ENCODE results near the gene MEAK7. TPM values are rescaled to one million over a fixed set of nuclear protein-coding genes. Genes with fewer than 3 reads are reported as not detected.

The MEAK7 gene
- total and polyA plus RNA-seq, 3 donors from 2014 or later: 11.2 to 20.0 (median 14.3) TPM

DNA sequence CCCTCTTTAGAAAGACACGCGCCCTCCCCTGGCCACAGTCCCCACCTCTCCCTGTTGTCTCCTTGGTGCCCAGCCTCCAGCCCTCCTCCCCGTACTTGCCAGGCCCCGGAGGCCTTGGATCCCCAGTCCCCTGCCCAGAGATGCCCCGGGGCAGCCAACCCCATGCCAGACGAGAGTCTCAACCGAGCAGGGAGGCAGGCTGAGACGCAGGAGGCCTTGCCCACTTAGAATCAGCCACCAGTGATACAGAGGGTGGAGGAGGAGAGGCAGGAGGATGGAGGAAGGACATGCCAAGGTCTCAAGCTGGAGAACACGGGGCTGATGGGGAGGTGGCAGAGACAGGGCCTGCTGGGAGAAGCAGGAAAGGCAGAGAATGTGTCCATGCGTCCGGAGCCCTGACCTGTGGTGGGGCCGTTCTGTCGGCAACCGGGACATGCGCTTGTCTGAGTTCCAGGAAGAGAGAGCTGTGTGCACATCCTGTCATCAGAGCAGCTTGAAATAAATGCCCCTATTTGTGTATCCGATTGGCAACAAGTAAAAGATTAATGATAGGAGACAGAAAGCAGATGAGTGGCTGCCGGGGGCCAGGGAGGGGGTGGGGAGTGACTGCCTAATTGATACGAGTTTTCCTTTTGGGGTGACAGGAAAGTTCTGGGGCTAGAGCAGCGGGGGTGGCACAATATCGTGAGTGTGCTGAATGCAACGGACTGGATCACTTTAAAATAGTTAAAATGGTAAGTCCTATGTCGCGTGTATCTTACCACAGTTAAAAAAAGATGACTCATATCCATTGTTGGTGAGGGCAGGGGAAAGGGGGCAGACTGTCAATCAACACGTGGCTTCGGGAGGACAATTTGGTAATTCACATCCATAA is 44.7 kb upstream of the MEAK7 start:
- H3K27me3 ChIP-seq: no peaks in the 10 kb centered on the region
- 62 to 70% methylated on average over 25 of the region's 25 CpGs for WGBS, 2 donors
- no peak overlapping the region for H3K27ac ChIP-seq
- DNase-seq: no peak
- no peaks in the 10 kb centered on the region for H3K4me1 ChIP-seq
- no peak overlapping the region for H3K4me3 ChIP-seq
- TF ChIP-seq, protein P1, sequence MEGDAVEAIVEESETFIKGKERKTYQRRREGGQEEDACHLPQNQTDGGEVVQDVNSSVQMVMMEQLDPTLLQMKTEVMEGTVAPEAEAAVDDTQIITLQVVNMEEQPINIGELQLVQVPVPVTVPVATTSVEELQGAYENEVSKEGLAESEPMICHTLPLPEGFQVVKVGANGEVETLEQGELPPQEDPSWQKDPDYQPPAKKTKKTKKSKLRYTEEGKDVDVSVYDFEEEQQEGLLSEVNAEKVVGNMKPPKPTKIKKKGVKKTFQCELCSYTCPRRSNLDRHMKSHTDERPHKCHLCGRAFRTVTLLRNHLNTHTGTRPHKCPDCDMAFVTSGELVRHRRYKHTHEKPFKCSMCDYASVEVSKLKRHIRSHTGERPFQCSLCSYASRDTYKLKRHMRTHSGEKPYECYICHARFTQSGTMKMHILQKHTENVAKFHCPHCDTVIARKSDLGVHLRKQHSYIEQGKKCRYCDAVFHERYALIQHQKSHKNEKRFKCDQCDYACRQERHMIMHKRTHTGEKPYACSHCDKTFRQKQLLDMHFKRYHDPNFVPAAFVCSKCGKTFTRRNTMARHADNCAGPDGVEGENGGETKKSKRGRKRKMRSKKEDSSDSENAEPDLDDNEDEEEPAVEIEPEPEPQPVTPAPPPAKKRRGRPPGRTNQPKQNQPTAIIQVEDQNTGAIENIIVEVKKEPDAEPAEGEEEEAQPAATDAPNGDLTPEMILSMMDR (IDR thresholded peaks at IDR 0.05): no peak
- TF ChIP-seq POLR2A (IDR thresholded peaks at IDR 0.05): no peak
- no peaks in the 10 kb centered on the region for H3K36me3 ChIP-seq (ENCODE audit: low read depth, missing control alignments)
- no peaks in the 10 kb centered on the region for H3K9me3 ChIP-seq
- intact Hi-C loops (cut with DNase I; ENCODE audit: low total_unique reads): no loop called here

DNA sequence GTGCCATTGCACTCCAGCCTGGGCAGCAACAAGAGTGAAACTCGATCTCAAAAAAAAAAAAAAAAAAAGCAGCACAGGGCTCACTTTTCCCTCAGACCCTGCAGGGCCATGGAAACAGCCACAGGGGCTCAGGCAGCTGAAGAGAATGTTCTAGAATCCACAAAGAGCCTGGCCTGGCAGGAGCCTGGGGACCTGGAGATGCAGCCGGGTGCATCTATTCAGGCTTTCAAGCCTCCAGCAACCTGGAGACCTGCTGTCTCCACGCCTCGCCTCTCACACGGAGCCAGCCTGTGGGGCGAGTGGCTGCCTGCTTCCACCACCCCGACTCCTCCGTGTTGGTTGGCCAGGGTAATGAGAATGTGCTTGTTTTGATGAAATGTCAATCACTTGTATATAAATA is 44.0 kb upstream of the MEAK7 start:
- Histone ChIP-seq H3K36me3 (ENCODE audit: low read depth, missing control alignments) (no peaks in the 10 kb centered on the region), H3K27me3 (no peaks in the 10 kb centered on the region), H3K4me3 (no peak overlapping the region), H3K4me1 (no peaks in the 10 kb centered on the region), H3K27ac (no peak overlapping the region), H3K9me3 (no peaks in the 10 kb centered on the region)
- 89 to 94% methylated on average over 8 of the region's 8 CpGs for WGBS, 2 donors
- no peak for TF ChIP-seq POLR2A (IDR thresholded peaks at IDR 0.05)
- TF ChIP-seq, protein P1 (IDR thresholded peaks at IDR 0.05): no peak
- intact Hi-C loops (cut with DNase I; ENCODE audit: low total_unique reads): no loop called here
- DNase-seq: no peak

DNA sequence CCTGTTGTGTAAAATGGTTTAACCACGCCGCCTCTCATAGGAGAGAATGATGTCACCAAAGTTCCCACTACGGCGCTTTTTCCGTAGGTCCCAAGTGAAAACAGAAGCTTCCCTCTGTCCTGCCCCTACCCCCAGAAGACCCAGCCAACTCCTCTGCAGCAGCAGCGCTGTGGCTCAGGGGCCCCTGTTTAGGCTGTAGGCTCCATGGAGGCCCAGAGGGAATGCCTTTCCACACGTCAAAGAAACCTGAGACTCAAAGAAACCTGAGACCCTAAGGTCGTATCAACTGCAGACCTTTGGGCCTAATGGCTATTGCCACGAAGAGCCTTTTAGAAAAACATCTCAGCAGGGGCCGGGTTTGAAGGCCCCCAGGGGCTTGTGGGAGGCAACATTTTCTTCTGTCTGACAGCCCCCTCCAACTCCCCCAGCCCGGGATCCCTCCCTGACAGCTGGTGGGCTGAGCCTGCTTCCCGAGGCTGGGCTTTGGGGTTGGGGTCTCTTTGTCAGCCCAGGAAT is 43.1 kb upstream of the MEAK7 start:
- no peaks in the 10 kb centered on the region for H3K27me3 ChIP-seq
- intact Hi-C loops (cut with DNase I; ENCODE audit: low total_unique reads): no loop called here
- no peaks in the 10 kb centered on the region for H3K4me1 ChIP-seq
- H3K9me3 ChIP-seq: no peaks in the 10 kb centered on the region
- H3K36me3 ChIP-seq (ENCODE audit: low read depth, missing control alignments): no peaks in the 10 kb centered on the region
- DNase-seq: no peak
- WGBS, 2 donors: 86 to 93% methylated on average over 10 to 12 of the region's 12 CpGs
- H3K4me3 ChIP-seq: no peak overlapping the region
- TF ChIP-seq, protein P1 (IDR thresholded peaks at IDR 0.05): no peak
- TF ChIP-seq POLR2A (IDR thresholded peaks at IDR 0.05): no peak
- no peak overlapping the region for H3K27ac ChIP-seq

DNA sequence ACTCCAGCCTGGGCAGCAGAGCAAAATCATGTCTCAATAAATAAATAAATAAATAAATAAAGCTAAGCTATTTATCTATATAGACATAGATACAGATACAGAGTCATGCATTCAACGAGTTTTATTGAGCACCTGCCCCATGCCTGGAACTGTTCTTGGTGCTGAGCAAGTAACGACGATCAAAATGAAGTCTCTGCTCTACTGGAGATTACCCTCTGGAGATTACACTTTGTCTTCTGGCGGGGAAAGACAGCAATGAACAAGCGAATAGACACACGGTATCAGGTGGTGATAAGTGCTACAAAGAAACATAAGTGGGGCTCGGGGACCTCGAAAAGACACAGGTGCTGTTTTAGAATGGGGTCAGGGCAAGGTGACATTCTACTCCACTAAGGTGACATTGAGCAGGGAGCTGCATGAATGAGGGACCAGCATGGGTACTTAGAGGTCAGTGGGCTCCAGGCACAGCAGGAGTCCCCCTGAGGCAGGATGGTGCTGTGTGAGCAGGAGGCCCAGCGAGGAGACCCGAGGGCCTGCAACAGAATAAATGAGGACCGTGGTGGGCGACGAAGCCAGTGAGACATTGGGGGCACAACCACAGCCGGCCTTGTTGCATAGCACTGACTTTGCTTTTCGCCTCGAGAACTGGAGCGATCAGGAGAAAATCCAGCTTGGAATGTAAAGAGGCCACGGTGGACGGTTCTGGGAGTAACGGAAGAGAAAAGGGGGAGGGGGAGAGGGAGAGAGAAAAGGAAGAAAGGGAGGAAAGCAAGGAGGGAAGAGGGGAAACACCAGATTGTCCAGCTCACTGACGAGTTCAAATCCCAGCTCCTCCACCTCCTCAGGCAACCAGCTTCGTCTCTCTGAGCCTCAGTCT is 42.4 kb upstream of the MEAK7 start:
- no peaks in the 10 kb centered on the region for H3K9me3 ChIP-seq
- intact Hi-C loops (cut with DNase I; ENCODE audit: low total_unique reads): no loop called here
- 77 to 86% methylated on average over 22 of the region's 22 CpGs for WGBS, 2 donors
- H3K27me3 ChIP-seq: no peaks in the 10 kb centered on the region
- no peak for DNase-seq
- H3K36me3 ChIP-seq (ENCODE audit: low read depth, missing control alignments): no peaks in the 10 kb centered on the region
- H3K4me3 ChIP-seq: no peak overlapping the region
- no peak for TF ChIP-seq POLR2A (IDR thresholded peaks at IDR 0.05)
- TF ChIP-seq, protein P1 (IDR thresholded peaks at IDR 0.05): no peak
- no peak overlapping the region for H3K27ac ChIP-seq
- no peaks in the 10 kb centered on the region for H3K4me1 ChIP-seq

Data from testis (tissue), 3 donors.